ENCODE measurements around the gene OR1F1. TPM values are rescaled to one million over a fixed set of nuclear protein-coding genes. Genes with fewer than 3 reads are reported as not detected.
"Not testable (repeated sequence)": the region's sequence is repeated elsewhere in the genome, so short reads cannot be mapped to it uniquely, and the experiment has no call there.

Gene OR1F1
- polyA plus RNA-seq, 10 donors = not detected

DNA sequence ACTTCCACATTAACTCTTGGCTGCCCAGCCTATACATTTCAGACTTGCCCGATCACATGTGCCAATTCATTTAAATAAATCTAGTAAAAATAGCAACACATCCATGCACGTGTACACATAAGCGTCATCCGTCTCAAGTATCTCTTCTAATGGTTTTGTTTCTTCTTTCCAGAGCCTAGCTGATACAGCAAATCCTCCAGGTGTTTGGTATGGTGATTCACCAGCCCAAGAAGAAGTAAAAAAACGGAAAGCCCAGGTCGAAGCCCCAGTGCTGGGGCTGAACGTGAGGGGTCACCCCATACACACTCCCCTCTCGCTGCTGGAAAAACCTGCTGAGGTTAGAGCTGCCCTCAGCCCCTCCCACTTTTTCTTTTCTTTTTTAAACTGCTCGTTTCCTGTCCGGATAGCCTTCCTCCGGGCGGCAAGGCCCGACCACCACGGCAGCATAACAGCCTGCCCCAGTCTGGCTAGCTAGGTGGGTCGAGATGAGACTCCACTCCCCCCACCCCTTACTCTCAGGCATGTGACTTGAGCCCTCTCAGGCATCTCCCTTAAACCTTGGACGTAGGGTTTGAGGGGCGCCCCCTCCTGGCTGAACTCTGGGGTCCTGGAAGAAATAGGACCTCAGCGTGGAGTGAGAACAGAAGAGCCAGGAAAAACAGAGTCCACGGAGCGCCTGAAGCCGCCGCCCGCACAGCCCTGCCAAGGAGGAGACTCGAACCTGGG lies 13.9 kb upstream of the OR1F1 start:
- DNase-seq = no peak

DNA sequence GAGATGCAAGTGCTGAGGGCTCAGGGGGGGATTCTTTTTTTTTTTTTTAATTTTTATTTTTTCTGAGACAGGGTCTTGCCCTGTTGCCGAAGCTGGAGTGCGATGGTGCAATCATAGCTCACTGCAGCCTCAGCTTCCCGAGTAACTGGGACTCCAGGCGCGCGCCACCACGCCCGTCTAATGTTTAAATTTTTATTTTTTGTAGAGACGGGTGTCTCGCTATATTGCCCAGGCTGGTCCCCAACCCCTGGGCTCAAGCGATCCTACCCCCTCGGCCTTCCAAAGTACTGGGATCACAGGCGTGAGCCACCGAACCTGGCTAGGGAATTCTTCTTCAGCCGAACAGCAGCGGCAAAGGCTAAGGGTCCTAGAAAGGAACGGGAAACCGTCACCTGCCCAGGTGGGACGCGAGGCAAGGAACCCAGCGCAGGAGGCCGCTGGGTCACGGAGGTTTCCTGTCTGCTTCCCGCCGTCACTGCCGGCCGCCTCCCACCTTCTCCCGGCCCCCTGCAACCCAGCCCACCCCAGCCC lies 13.3 kb upstream of the OR1F1 start:
- DNase-seq = no peak

DNA sequence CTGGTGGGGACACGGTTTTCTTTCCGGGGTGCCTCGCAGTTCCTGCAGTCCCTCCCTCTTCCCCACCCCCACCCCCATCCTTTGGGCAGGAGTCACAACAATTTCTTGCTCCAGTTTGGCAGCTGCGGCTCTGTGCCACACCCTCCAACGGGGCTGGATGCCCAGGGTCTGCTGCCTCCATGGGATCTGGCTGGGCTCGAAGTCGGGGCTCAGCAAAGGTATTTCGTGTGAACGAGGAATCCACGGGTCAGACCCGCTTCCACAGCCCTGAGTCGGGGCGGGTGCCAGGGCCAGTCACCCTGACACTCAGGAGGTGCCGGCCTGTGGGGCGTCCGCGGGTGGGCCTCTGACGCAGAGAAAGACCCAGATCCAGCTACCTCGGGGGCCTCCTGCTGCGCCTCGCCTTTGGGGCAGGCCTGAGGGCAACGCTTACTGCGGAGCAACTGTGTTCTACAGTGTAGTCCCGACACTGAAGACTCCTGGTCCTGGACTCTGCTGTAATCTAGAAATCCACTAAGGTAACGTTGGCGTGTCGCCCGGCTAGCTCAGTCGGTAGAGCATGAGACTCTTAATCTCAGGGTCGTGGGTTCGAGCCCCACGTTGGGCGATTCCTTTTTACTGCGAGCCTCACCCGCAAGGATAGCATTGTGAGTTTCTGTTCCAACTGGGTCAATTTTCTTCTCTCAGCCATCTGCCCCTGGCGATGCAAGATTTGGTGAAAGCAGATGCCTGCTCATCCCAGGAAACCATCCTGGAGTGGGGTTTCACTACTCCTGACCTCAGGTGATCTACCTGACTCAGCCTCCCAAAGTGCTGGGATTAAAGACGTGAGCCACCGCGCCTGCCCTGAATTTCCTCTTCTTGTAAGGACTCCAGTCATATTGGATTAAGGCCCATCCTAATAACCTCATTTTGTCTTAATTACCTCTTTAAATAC lies 12.6 kb upstream of the OR1F1 start:
- DNase-seq = no peak

DNA sequence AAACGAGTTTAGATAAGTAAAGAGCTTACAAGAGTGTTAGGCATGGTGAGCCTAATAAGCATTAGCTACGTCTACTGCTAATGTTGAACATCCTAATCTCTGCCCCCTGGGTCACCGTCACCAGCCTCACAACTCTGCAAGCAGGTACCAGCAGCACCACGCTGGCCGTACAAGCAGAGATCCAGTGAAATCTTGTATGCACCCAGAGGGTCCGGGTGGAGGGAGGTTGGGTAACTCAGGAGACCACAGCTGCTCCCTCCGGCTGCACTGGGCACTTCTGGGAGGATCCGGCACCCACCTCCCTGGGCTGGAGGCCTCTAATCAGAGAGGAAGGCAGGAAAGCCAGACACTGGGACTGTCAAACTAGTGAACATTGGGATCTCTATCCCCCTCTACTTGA lies 8.4 kb upstream of the OR1F1 start:
- DNase-seq = no peak

DNA sequence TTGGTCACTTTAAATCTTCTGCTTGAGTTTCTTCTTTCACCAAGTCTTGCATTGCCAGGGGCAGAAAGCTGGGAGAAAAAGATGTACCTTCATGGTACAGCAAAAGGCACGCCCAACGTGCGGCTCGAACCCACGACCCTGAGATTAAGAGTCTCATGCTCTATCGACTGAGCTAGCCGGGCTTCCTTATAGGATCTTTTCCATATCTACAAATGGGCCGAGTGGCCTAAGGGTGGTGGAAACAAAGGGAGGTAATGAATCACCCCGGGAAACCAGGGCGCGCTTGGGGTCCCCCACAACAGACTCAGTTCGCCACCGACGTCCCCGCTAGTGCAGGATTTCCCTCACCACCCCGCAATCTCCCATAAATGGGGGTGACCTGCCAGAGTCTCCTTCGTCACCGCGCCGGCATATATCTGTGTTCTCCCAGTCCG lies 7.5 kb upstream of the OR1F1 start:
- no peak for DNase-seq

DNA sequence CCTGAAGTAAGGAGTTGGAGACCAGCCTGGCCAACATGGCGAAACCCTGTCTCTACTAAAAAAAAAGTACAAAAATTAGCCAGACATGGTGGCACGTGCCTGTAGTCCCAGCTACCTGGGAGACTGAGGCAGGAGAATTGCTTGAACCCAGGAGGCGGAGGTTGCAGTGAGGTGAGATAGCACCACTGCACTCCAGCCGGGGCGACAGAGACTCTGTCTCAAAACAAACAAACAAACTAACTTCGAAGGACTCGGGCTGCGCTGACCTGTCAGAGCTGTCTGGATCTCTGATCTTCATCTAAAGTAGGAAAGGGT lies 5.8 kb upstream of the OR1F1 start:
- not testable (repeated sequence) for DNase-seq

DNA sequence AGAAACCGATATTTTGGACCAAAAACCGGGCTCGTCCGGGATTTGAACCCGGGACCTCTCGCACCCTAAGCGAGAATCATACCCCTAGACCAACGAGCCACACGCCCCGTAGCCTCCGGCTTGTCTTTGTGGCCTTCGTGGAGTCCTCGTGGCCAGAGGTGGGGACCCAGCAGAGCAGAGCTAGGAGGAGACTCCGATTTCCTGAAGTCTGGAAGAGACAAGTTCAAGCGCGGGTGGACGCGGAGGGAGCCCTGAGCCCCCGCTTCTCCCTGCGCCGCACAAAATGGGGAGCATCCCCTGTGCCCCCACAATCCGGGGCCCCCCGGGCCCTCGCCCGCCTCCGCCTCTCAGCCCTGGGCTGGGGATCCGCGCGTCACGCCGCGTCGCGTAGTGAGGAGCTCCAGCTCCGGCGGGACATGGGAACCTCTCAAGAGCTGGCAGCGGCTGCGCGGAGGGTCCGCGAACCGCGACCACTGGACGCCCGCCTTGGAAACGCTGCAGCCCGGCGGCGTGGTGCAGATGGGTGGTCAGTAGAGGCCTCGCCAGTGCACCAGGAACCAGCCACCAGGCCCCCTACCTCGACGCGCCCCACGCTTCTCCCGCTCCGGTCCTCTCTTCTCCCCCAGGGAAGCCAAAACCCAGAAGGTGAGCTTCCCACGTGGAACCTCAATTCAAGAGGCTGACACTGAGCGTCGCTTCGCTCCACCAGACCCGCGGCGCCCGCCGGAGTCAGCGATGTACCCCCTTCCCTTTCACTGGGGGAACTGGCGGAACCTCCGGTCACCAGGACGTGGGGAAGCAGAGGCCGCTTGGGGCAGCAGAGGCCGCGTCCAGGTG lies 5.2 kb upstream of the OR1F1 start:
- DNase-seq = peak in 1 of 3 donors; percentile 32

DNA sequence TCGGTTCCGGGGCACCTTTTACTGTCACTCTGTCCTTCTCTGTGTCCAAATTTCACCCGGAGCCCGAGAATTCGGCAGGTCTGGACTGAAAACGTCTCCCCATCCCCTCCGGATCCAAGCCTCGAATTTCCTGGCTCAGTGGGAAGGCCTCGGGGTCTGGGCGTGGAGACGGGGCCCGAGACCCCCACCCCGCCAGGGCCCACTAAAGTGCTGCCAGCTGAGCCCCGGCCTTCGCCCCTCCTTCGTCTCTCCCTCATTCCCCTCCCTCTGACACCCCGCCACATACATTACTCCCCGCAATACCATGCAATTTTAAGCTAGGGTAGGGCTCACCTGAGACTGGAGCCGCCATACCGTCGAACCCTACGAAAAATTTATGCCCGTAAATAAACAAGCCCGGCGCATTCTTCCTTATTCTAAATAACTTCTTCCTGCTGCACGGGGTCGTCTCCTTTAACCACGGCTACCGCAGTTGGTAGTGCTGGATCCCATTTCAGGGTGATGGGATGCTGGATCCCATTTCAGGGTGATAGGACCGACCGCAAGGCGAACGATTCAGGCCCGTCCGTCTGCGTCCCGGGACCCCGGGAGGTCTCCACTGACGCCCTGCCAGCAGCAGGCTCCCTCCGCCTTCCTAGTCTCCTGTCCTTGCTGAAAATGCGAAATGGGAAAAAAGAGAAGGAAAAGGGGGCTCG lies 4.4 kb upstream of the OR1F1 start:
- DNase-seq = no peak

DNA sequence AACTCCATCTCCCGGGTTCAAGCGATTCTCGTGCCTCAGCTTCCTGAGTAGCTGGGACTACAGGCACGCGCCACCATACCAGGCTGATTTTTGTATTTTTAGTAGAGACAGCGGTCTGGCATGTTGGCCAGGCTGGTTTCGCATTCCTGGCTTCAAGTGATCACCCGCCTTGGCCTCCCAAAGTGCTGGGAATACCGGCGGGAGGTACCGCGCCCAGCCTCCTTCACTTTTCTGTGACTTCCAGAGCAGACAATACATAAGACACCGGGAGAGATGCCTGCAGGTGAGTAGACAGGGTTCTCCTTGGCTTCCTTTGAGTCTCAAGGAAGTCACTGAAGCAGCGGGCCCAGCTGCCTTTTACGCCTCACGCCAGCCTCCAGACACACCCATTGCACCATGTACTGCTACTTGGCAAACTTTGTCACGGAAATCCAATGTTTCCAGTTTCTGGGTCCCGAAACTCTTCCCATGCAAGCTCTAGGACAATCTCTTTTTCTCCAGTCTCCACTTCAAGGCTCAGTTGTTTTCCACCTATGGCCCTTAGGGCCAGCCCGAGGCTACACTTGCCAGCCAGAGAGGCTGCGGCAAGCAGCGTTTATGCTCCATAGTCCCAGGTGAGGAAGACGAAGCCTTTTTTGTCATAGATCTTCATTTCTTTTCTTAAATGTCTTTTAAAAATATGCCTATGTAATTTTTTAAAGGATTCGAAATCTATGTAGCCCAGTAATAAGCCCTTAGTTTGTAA lies 886 bp upstream of the OR1F1 start:
- no peak for DNase-seq

DNA sequence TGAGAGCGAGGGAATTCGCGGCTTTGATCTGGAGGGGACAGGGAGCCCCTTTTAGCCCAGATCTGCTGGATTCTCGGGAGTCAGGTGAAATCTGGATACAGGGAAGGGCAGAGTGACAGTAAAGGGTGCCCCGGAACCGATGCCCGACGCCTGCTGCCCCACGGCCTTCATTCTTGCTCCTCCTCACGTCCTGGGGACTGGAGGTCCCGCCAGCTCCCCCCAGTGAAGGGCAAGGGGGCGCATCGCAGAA lies 596 bp downstream of the OR1F1 start:
- DNase-seq = no peak

DNA sequence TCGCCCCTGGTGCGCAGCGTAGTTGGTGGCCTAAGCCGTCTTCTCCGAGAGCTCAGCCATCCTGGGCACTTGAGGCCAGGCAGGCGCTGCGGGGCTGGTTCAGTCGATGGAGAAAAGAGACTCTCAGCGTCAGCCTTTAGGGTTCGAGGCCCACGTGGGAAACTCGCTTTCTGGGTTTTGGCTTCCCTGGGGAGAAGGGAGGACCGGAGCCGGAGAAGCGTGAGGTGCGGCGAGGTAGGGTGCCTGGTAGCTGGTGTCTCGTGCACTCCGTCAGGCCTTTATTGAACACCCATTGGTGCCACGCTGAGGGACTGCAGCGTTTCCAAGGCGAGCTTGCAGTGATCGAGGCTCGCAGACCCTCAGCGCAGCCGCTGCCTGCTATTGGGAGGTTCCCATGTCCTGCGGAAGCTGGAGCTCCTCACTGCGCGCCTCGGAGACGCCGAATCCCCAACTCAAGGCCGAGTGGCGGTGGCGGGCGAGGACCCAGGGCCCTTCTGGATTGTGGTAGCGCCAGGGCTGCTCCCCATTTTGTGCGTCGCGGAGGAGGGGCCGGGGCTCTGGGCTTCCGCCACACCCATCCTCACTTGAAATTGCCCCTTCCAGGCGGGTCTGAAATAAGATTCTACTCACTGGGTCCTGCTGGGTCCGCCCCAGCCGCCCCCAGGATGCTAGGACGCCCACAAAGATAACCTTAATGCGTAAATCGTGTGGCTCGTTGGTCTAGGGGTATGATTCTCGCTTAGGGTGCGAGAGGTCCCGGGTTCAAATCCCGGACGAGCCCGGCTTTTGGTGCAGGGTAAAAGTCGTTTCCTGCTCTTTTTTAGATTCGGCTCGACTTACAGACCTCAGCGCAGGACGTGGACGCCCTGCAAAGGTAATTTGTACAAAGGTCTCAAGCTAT lies 1.2 kb downstream of the OR1F1 start:
- peak in 1 of 3 donors; percentile 66 for DNase-seq

DNA sequence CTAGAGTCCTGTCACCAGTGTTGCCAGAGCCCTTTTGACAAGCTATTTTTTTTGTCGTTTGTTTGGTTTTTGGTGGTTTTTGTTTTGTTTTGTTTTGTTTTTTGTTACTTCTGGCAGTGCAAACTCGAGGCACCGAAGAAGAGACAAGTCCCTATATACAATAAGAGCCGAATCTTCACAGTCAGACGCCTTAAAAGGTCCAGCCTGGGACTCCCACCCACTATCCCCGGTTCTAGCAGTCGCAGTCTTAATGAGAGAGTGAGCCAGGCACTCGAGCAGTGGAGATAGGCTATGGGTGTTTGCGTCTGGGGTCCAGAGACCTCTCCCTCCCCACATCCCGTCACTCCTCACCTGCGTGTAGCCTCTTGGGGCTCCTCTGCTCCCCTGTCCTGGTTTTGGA lies 1.9 kb downstream of the OR1F1 start:
- DNase-seq = no peak

DNA sequence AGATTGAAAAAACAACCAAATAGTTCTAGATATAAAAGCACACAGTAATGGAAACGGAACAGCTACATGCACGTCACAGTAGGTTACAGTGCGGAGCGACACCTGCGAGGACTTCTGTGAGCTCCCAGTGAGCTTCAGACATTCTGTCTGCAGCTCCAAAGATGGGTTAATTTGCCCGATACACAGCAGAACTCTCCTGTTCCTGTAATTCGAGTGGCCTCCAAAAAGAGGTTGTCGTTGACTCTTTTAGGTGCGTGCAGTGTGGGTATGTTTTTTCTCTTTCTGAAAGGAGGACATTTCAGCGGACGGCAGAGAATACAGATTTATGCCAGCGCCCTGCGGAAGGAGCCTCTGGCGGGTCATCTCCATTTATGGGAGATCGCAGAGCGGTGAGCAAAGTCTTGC lies 2.9 kb downstream of the OR1F1 start:
- DNase-seq = no peak

DNA sequence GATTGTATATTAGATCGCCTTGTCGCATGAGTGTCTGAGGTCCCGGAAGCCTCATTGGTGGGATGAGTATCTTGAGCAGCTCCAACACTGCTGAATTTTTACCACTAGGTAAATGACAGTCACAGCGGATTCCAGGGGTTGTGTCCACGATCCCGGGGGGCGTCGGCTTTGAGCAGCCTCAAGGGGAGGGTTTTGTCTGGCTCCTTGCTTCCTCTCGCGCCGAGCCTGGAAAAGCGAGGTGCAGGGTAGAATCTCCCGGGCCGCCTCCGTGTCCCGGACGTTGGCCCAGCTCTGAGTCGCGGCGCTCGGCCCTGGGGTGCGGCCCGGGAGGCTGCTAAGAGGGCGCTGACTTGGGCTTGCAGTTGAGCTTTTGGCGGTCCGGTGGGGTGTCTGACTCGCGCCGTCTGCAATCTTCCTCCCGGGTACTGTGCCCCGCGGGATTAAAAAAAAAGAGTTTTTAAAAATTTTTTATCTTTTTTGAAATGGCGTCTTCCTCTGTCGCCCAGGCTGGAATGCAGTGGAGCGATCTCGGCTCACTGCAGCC lies 4.5 kb downstream of the OR1F1 start:
- no peak for DNase-seq

DNA sequence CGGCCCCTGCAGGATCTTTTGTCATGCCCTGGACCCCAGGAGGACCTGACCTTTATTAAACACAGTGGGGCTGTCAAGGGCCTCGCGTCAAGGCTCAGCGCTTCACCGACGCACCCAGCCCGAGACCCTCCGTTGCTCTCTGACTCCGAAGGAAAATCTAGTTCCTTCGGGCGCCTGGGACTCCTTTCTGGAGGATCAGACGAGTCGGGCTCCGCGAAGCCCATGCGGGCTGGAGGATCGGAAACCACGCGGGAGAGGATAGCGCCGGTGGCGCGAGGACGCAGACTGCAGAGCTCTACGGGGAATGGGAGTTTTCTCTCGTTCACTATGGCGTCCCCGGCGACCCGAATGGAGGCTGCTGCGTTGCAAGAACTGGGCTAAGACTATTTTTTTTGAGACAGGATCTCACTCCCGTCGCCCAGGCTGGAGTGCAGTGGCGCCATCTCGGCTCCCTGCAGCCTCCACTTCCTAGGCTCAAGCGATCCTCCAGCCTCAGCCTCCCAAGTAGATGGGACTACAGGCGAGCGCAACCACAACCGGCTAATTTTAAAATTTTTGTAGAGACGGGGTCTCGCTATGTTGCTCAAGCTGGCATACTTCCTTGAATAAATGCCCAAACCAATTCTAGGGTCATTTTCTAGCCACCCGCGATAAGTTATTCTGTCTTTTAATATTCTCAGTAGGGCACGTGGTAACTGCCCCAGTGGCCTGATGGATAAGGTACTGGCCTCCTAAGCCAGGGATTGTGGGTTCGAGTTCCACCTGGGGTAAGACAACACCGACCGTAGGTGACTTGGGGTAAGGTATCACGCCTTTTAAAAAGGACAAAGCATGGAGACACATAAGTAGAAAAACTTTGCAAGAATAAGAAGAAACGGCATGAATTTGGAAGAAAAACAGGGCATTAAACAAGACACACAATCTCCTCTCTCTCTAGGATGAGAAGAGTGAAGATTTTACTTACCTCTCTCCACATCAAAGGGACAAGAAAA lies 5.5 kb downstream of the OR1F1 start:
- no peak for DNase-seq

DNA sequence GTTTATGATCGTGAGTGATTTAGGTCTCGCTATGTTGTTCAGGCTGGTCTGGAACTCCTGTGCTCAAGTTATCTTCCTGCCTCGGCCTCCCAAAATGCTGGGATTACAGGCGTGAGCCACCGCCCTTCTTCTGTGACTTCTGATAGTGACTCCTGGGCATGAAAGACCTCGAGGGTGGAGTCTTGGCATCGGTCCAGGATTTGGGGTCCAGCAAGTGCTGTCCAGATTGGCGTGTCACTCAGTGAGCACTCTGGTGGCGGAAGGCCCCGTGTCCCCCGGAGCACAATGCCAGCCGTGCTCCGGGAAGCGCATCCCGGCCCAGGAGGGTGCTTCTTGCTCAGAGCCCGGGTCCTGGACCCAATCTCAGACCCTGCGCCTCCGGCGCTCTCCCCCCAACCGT lies 6.8 kb downstream of the OR1F1 start:
- no peak for DNase-seq

DNA sequence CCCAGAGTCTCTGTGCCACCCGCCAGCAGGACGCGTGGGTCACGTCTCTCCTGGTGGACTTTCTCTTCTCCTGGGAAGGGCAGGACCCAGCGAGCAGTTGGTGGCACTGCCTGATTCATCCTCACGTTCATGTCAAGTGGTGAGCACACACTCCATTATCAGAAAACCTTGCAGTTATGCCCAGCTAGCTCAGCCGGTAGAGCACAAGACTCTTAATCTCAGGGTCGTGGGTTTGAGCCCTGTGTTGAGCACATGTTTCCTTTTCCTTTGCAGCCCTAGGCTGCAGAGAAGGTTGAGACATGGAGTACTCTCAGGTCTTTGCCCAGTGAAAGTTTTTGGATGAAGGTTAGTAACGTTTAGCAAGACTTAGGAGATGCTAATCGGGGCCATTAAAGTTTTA lies 8.0 kb downstream of the OR1F1 start:
- no peak for DNase-seq

DNA sequence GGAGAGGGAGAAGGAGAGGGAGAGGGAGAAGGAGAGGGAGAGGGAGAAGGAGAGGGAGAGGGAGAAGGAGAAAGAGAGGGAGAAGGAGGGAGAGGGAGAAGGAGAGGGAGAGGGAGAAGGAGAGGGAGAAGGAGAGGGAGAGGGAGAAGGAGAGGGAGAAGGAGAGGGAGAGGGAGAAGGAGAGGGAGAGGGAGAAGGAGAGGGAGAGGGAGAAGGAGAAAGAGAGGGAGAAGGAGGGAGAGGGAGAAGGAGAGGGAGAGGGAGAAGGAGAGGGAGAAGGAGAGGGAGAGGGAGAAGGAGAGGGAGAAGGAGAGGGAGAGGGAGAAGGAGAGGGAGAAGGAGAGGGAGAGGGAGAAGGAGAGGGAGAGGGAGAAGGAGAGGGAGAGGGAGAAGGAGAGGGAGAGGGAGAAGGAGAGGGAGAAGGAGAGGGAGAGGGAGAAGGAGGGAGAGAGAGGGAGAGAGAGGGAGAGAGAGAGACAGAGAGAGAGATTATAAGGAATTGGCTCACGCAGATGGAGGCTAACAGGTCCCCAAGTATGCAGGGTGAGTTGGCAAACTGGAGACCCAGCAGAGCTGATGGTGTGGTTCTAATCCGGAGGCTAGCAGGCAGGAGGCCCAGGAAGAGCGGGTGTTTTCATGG lies 9.8 kb downstream of the OR1F1 start:
- not testable (repeated sequence) for DNase-seq

Measured in muscle of back (tissue), 11 donors.